Activated CD4-positive, CD25-positive, alpha-beta regulatory T cell treated with anti-CD3 and anti-CD28 coated beads, Interleukin-2, amount 50 U/mL, for 16 hours (primary cell): ENCODE results near the gene SLC26A3.
"Not testable (repeated sequence)": the region's sequence is repeated elsewhere in the genome, so short reads cannot be mapped to it uniquely, and the experiment has no call there.

Experiments used
- DNase-seq: peaks from one replicate; pipeline ENCODE4 v3.0.0-alpha.2; 2020; ENCODE audit warnings: low read depth, low spot score

SLC26A3 gene

GRCh38 chr7:107803009-107803610 is at the start of gene SLC26A3:
Gene SLC26A3 (minus strand): TSS chr7:107803223. CDS start chr7:107794509, 8,714 bp downstream.
- no peak for DNase-seq

- no peak for DNase-seq
Measured at GRCh38 chr7:107850643-107851042, 47.6 kb upstream of the SLC26A3 start.

- no peak for DNase-seq
Measured at GRCh38 chr7:107850216-107850615, 47.2 kb upstream of the SLC26A3 start.

GRCh38 chr7:107848211-107848610 is 45.2 kb upstream of the SLC26A3 start:
- not testable (repeated sequence) for DNase-seq

GRCh38 chr7:107847836-107848175 is 44.8 kb upstream of the SLC26A3 start:
- not testable (repeated sequence) for DNase-seq

- DNase-seq: no peak
Measured at GRCh38 chr7:107847168-107847835, 44.3 kb upstream of the SLC26A3 start.

- DNase-seq: no peak
Measured at GRCh38 chr7:107846324-107846723, 43.3 kb upstream of the SLC26A3 start.

GRCh38 chr7:107843184-107843583 is 40.2 kb upstream of the SLC26A3 start:
- no peak for DNase-seq

- DNase-seq: no peak
Measured at GRCh38 chr7:107842213-107842612, 39.2 kb upstream of the SLC26A3 start.

GRCh38 chr7:107838816-107839565 is 36.0 kb upstream of the SLC26A3 start:
- DNase-seq: no peak

- DNase-seq: no peak
Measured at GRCh38 chr7:107838024-107838601, 35.1 kb upstream of the SLC26A3 start.

GRCh38 chr7:107837145-107837512 is 34.1 kb upstream of the SLC26A3 start:
- DNase-seq: no peak

- no peak for DNase-seq
Measured at GRCh38 chr7:107836237-107837144, 33.5 kb upstream of the SLC26A3 start.

- no peak for DNase-seq
Measured at GRCh38 chr7:107834401-107834800, 31.4 kb upstream of the SLC26A3 start.

- no peak for DNase-seq
Measured at GRCh38 chr7:107833684-107834106, 30.7 kb upstream of the SLC26A3 start.

GRCh38 chr7:107830420-107830819 is 27.4 kb upstream of the SLC26A3 start:
- DNase-seq: no peak

GRCh38 chr7:107828540-107828939 is 25.5 kb upstream of the SLC26A3 start:
- no peak for DNase-seq

GRCh38 chr7:107827501-107827900 is 24.5 kb upstream of the SLC26A3 start:
- no peak for DNase-seq

GRCh38 chr7:107826451-107826850 is 23.4 kb upstream of the SLC26A3 start:
- DNase-seq: no peak

GRCh38 chr7:107824858-107825257 is 21.8 kb upstream of the SLC26A3 start:
- no peak for DNase-seq

GRCh38 chr7:107818622-107819021 is 15.6 kb upstream of the SLC26A3 start:
- no peak for DNase-seq
